Measurements from ENCODE around the gene MAPK11. TPM values are rescaled to one million over a fixed set of nuclear protein-coding genes. Genes with fewer than 3 reads are reported as not detected.

The MAPK11 gene
- total RNA-seq, 1 experiment from 2014 or later = 5.5 TPM

- POLR2A ChIA-PET (ENCODE audit: unreplicated experiment) = interaction anchor here (0.7 kb wide), 1 partner anchor 27 kb away, joined by 6 read pairs; no protein-coding TSS in a partner anchor
- H3K27ac ChIP-seq = no peak overlapping the region
- no peaks in the 10 kb centered on the region for H3K9me2 ChIP-seq (ENCODE audit: insufficient read depth)
- no peak for DNase-seq
- no peak for TF ChIP-seq EZH2 (IDR thresholded peaks at IDR 0.05; ENCODE audit: low read depth)
- TF ChIP-seq CTCF (conservative IDR thresholded peaks at IDR 0.05) = no peak
- intact Hi-C loops (cut with micrococcal nuclease; ENCODE audit: unreplicated experiment) = no loop called here
- no peak overlapping the region for H2AFZ ChIP-seq
- H3K4me1 ChIP-seq (replicated peaks; ENCODE audit: insufficient read depth) = no peaks in the 10 kb centered on the region
- H3K4me2 ChIP-seq = no peak overlapping the region
- CTCF ChIA-PET = no interaction called here
- no peaks in the 10 kb centered on the region for H3K27me3 ChIP-seq (ENCODE audit: insufficient read depth, low read depth)
- H3F3A ChIP-seq (ENCODE audit: insufficient read depth, low read depth) = peaks cover 48% of the 10 kb centered on the region; the same call in 1 of the 2 replicates
- BruUV-seq (replicated peaks) = no TSS peak
- H3K79me2 ChIP-seq (ENCODE audit: low read depth) = no peaks in the 10 kb centered on the region
- peaks cover 72% of the 10 kb centered on the region for H4K20me1 ChIP-seq (ENCODE audit: insufficient read depth)
- H3K36me3 ChIP-seq (ENCODE audit: low read depth) = peaks cover 58% of the 10 kb centered on the region
- H3K9me3 ChIP-seq (ENCODE audit: insufficient read depth, low read depth) = no peaks in the 10 kb centered on the region
- no peak overlapping the region for H3K4me3 ChIP-seq
Measured at GRCh38 chr22:50216684-50217520, 53.3 kb downstream of the MAPK11 start.

DNA sequence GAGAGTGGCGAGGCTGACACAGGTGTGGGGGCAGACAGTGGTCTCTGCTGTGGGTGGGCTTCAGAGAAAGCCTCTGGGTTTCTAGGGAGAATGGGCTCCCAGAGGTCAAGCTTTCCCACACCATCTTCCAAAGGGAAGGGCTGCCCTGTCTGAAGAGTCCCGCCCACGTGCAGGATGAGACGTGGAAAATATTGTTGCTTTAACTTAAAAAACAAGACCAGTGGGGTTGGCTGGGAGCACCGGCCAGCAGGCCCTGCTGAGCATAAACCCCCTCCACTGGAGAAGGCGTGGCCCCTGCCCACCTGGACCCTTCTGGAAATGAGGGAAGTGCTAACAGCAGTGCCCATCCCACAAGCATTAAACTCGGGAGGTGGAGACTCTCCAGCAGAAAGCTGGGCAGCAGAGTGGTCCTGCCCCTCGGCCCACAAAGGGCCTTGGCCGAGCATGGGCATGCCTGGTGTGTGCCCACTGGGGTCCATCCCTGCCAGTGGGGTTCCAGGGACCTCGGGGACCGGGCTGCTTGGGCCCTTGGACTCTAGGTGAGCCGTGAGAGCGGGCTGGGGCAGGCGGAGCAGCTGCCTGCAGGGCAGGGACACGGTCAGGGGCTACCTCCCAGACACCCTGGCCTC lies 54.0 kb downstream of the MAPK11 start:
- BruUV-seq (replicated peaks) = no TSS peak
- H3K36me3 ChIP-seq (ENCODE audit: low read depth) = peaks cover 60% of the 10 kb centered on the region
- intact Hi-C loops (cut with micrococcal nuclease; ENCODE audit: unreplicated experiment) = no loop called here
- H3K27me3 ChIP-seq (ENCODE audit: insufficient read depth, low read depth) = no peaks in the 10 kb centered on the region
- no peaks in the 10 kb centered on the region for H3K9me3 ChIP-seq (ENCODE audit: insufficient read depth, low read depth)
- H3K4me2 ChIP-seq = no peak overlapping the region
- H3K27ac ChIP-seq = no peak overlapping the region
- H3K4me3 ChIP-seq = no peak overlapping the region
- peaks cover 54% of the 10 kb centered on the region; the same call in 1 of the 2 replicates for H3F3A ChIP-seq (ENCODE audit: insufficient read depth, low read depth)
- H3K9me2 ChIP-seq (ENCODE audit: insufficient read depth) = no peaks in the 10 kb centered on the region
- ChIA-PET CTCF (interaction anchor here (0.6 to 0.7 kb wide), 2 partner anchors 32 to 68 kb away, joined by 4 read pairs; no protein-coding TSS in a partner anchor), POLR2A (ENCODE audit: unreplicated experiment) (no interaction called here)
- H4K20me1 ChIP-seq (ENCODE audit: insufficient read depth) = peaks cover 71% of the 10 kb centered on the region
- peaks cover 2% of the 10 kb centered on the region; the same call in 1 of the 2 replicates for H3K79me2 ChIP-seq (ENCODE audit: low read depth)
- no peaks in the 10 kb centered on the region for H3K4me1 ChIP-seq (replicated peaks; ENCODE audit: insufficient read depth)
- no peak overlapping the region for H2AFZ ChIP-seq
- no peak for DNase-seq
- TF ChIP-seq CTCF (conservative IDR thresholded peaks at IDR 0.05) (no peak), EZH2 (IDR thresholded peaks at IDR 0.05; ENCODE audit: low read depth) (no peak)

- H3K9me2 ChIP-seq (ENCODE audit: insufficient read depth) = no peaks in the 10 kb centered on the region
- H3F3A ChIP-seq (ENCODE audit: insufficient read depth, low read depth) = peaks cover 55% of the 10 kb centered on the region; the same call in 1 of the 2 replicates
- CTCF ChIA-PET = interaction anchor here (0.6 to 0.7 kb wide), 2 partner anchors 32 to 67 kb away, joined by 4 read pairs; no protein-coding TSS in a partner anchor
- no peak overlapping the region for H3K4me3 ChIP-seq
- no peak overlapping the region for H2AFZ ChIP-seq
- H3K36me3 ChIP-seq (ENCODE audit: low read depth) = peaks cover 57% of the 10 kb centered on the region
- no peak overlapping the region for H3K4me2 ChIP-seq
- no peaks in the 10 kb centered on the region for H3K4me1 ChIP-seq (replicated peaks; ENCODE audit: insufficient read depth)
- BruUV-seq (replicated peaks) = no TSS peak
- no peak overlapping the region for H3K27ac ChIP-seq
- no peaks in the 10 kb centered on the region for H3K27me3 ChIP-seq (ENCODE audit: insufficient read depth, low read depth)
- DNase-seq = no peak
- peaks cover 4% of the 10 kb centered on the region; the same call in 1 of the 2 replicates for H3K79me2 ChIP-seq (ENCODE audit: low read depth)
- POLR2A ChIA-PET (ENCODE audit: unreplicated experiment) = no interaction called here
- intact Hi-C loops (cut with micrococcal nuclease; ENCODE audit: unreplicated experiment) = no loop called here
- TF ChIP-seq CTCF (conservative IDR thresholded peaks at IDR 0.05) = no peak
- no peak for TF ChIP-seq EZH2 (IDR thresholded peaks at IDR 0.05; ENCODE audit: low read depth)
- H3K9me3 ChIP-seq (ENCODE audit: insufficient read depth, low read depth) = no peaks in the 10 kb centered on the region
- H4K20me1 ChIP-seq (ENCODE audit: insufficient read depth) = peaks cover 78% of the 10 kb centered on the region
Measured at GRCh38 chr22:50215297-50216054, 54.7 kb downstream of the MAPK11 start.

Data from PC-9 (cell line).